HepG2 (cell line): ENCODE results near the gene SLC25A5. TPM values are rescaled to one million over a fixed set of nuclear protein-coding genes. Genes with fewer than 3 reads are reported as not detected.

ENCODE experiments used
- ATAD3A ChIP-seq: sonication (generic); formaldehyde crosslinking; IDR thresholded peaks from 2 replicates; pipeline ENCODE4 v1.4.0; 2020; ENCODE audit warnings: missing genetic modification reagents
- EED ChIP-seq: sonication (generic); formaldehyde crosslinking; IDR thresholded peaks from 2 replicates; pipeline ENCODE4 v1.5.0; 2020; ENCODE audit warnings: mild to moderate bottlenecking, missing genetic modification reagents
- HMG20A ChIP-seq: IDR thresholded peaks from 2 replicates; pipeline ENCODE4 v1.6.1; 2016; ENCODE audit warnings: borderline replicate concordance
- KAT8 ChIP-seq: IDR thresholded peaks from 2 replicates; pipeline ENCODE4 v1.6.1; 2016; ENCODE audit warnings: missing genetic modification reagents, missing compliant biosample characterization
- NR2C2 ChIP-seq: sonication (generic); formaldehyde crosslinking; IDR thresholded peaks from 2 replicates; pipeline ENCODE4 v1.4.0; 2020; ENCODE audit warnings: missing genetic modification reagents, mild to moderate bottlenecking, moderate library complexity, borderline replicate concordance
- PRDM10 ChIP-seq: sonication (generic); formaldehyde crosslinking; IDR thresholded peaks from 2 replicates; pipeline ENCODE4 v1.4.0; 2020; ENCODE audit warnings: low read depth, missing genetic modification reagents
- PTBP1 ChIP-seq: fragments of 200-400 bp; formaldehyde crosslinking; IDR thresholded peaks from 2 replicates; pipeline ENCODE4 v1.6.1; 2018; ENCODE audit warnings: low read length, low read depth; ENCODE audit not compliant: poor library complexity, severe bottlenecking
- RFX3 ChIP-seq: IDR thresholded peaks from 2 replicates; pipeline ENCODE4 v1.6.1; 2016; ENCODE audit warnings: missing biosample characterization, missing genetic modification reagents
- SNAPC2 ChIP-seq: sonication (generic); formaldehyde crosslinking; IDR thresholded peaks from 2 replicates; pipeline ENCODE4 v1.8.1; 2022; ENCODE audit warnings: mild to moderate bottlenecking, missing genetic modification reagents
- SYNCRIP ChIP-seq: fragments of 200-400 bp; formaldehyde crosslinking; IDR thresholded peaks from 2 replicates; pipeline ENCODE4 v1.6.1; 2018; ENCODE audit warnings: mild to moderate bottlenecking, low read depth, low read length; ENCODE audit not compliant: insufficient read depth
- YY1 ChIP-seq: IDR thresholded peaks from 2 replicates; pipeline ENCODE4 v1.6.1; 2011; ENCODE audit warnings: low read length, low read depth, moderate library complexity, mild to moderate bottlenecking; ENCODE audit not compliant: insufficient read depth, insufficient replicate concordance
- ZNF205 ChIP-seq: IDR thresholded peaks from 2 replicates; pipeline ENCODE4 v1.6.1; 2018; ENCODE audit warnings: missing biosample characterization, missing genetic modification reagents
- ZNF563 ChIP-seq: sonication (generic); formaldehyde crosslinking; IDR thresholded peaks from 2 replicates; pipeline ENCODE4 v1.8.0; 2022; ENCODE audit warnings: mild to moderate bottlenecking, moderate library complexity, missing genetic modification reagents
- ZSCAN22 ChIP-seq: sonication (generic); formaldehyde crosslinking; IDR thresholded peaks from 2 replicates; pipeline ENCODE4 v1.4.0; 2020; ENCODE audit warnings: mild to moderate bottlenecking, missing genetic modification reagents
- polyA plus RNA-seq, 8 experiments: library from polyadenylated mRNA; depleted of rRNA in 3 of 8; stranded (reverse) in 7 of 8; unstranded in 1 of 8; fragments of >200 nt; fragmentation: Illumina TruSeq in 4 of 8; extraction: Trizol in 4 of 8; gene quantifications; 2 replicates each; pipeline versions ENCODE4 v1.2.1 to v1.2.3, GENCODE V29; 2011 to 2016; ENCODE audit warnings: low read depth in 4 of 8, missing spikeins in 1 of 8, mixed read lengths in 1 of 8; ENCODE audit not compliant: insufficient read depth in 1 of 8
- total RNA-seq, 5 experiments: library from RNA; depleted of rRNA; stranded (reverse); fragments of >200 nt; fragmentation: Illumina TruSeq; extraction: Trizol; gene quantifications; 2 replicates each; pipeline ENCODE4 v1.2.3, GENCODE V29; 2016; ENCODE audit warnings: low read depth in 1 of 5
- TF ChIP-seq, protein P1 (sequence below): sonication (generic); formaldehyde crosslinking; IDR thresholded peaks from 2 replicates; pipeline ENCODE4 v1.4.0; 2020; ENCODE audit warnings: missing genetic modification reagents
- TF ChIP-seq, protein P2 (sequence below): sonication (generic); formaldehyde crosslinking; IDR thresholded peaks from 2 replicates; pipeline ENCODE4 v1.5.0; 2020; ENCODE audit warnings: mild to moderate bottlenecking, missing genetic modification reagents, borderline replicate concordance
- TF ChIP-seq, protein P3 (sequence below): sonication (generic); formaldehyde crosslinking; IDR thresholded peaks from 2 replicates; pipeline ENCODE4 v1.8.1; 2022; ENCODE audit warnings: low read depth, mild to moderate bottlenecking, missing genetic modification reagents

SLC25A5 gene
- total and polyA plus RNA-seq, 2 of the 13 experiments (the other 11 are each of a cell fraction or from before 2014, with no cell fraction given), result 300 to 402 TPM

- TF ChIP-seq, protein P1, sequence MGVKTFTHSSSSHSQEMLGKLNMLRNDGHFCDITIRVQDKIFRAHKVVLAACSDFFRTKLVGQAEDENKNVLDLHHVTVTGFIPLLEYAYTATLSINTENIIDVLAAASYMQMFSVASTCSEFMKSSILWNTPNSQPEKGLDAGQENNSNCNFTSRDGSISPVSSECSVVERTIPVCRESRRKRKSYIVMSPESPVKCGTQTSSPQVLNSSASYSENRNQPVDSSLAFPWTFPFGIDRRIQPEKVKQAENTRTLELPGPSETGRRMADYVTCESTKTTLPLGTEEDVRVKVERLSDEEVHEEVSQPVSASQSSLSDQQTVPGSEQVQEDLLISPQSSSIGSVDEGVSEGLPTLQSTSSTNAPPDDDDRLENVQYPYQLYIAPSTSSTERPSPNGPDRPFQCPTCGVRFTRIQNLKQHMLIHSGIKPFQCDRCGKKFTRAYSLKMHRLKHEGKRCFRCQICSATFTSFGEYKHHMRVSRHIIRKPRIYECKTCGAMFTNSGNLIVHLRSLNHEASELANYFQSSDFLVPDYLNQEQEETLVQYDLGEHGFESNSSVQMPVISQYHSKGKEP (CRISPR knock-in tag), result no peak
- TF ChIP-seq SNAPC2 (CRISPR knock-in tag) (no peak), ZNF563 (peak; percentile 41; the same call in 1 of the 2 replicates), ATAD3A (CRISPR knock-in tag) (no peak), NR2C2 (CRISPR knock-in tag) (no peak), ZNF205 (CRISPR knock-in tag) (no peak), SYNCRIP (no peak), PTBP1 (no peak), ZSCAN22 (CRISPR knock-in tag) (no peak), KAT8 (CRISPR knock-in tag) (peak; percentile 41), HMG20A (CRISPR knock-in tag) (no peak), YY1 (peak; percentile 74), EED (CRISPR knock-in tag) (no peak), RFX3 (CRISPR knock-in tag) (no peak), PRDM10 (CRISPR knock-in tag) (no peak)
- TF ChIP-seq, protein P2, sequence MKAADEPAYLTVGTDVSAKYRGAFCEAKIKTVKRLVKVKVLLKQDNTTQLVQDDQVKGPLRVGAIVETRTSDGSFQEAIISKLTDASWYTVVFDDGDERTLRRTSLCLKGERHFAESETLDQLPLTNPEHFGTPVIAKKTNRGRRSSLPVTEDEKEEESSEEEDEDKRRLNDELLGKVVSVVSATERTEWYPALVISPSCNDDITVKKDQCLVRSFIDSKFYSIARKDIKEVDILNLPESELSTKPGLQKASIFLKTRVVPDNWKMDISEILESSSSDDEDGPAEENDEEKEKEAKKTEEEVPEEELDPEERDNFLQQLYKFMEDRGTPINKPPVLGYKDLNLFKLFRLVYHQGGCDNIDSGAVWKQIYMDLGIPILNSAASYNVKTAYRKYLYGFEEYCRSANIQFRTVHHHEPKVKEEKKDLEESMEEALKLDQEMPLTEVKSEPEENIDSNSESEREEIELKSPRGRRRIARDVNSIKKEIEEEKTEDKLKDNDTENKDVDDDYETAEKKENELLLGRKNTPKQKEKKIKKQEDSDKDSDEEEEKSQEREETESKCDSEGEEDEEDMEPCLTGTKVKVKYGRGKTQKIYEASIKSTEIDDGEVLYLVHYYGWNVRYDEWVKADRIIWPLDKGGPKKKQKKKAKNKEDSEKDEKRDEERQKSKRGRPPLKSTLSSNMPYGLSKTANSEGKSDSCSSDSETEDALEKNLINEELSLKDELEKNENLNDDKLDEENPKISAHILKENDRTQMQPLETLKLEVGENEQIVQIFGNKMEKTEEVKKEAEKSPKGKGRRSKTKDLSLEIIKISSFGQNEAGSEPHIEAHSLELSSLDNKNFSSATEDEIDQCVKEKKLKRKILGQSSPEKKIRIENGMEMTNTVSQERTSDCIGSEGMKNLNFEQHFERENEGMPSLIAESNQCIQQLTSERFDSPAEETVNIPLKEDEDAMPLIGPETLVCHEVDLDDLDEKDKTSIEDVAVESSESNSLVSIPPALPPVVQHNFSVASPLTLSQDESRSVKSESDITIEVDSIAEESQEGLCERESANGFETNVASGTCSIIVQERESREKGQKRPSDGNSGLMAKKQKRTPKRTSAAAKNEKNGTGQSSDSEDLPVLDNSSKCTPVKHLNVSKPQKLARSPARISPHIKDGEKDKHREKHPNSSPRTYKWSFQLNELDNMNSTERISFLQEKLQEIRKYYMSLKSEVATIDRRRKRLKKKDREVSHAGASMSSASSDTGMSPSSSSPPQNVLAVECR (CRISPR knock-in tag), result no peak; the same call in 1 of the 2 replicates
- TF ChIP-seq, protein P3, sequence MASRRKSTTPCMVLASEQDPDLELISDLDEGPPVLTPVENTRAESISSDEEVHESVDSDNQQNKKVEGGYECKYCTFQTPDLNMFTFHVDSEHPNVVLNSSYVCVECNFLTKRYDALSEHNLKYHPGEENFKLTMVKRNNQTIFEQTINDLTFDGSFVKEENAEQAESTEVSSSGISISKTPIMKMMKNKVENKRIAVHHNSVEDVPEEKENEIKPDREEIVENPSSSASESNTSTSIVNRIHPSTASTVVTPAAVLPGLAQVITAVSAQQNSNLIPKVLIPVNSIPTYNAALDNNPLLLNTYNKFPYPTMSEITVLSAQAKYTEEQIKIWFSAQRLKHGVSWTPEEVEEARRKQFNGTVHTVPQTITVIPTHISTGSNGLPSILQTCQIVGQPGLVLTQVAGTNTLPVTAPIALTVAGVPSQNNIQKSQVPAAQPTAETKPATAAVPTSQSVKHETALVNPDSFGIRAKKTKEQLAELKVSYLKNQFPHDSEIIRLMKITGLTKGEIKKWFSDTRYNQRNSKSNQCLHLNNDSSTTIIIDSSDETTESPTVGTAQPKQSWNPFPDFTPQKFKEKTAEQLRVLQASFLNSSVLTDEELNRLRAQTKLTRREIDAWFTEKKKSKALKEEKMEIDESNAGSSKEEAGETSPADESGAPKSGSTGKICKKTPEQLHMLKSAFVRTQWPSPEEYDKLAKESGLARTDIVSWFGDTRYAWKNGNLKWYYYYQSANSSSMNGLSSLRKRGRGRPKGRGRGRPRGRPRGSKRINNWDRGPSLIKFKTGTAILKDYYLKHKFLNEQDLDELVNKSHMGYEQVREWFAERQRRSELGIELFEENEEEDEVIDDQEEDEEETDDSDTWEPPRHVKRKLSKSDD (CRISPR knock-in tag), result no peak
These were observed at the start of gene SLC25A5 (continued) for GRCh38 chrX:119467842-119468550.
